HCT116 (cell line): Measurements from ENCODE around the gene PLB1. TPM values are rescaled to one million over a fixed set of nuclear protein-coding genes. Genes with fewer than 3 reads are reported as not detected.

Source experiments
- ATAC-seq: fragments of 200-7000 bp; cut with Tn5 transposase; 2 replicates; pipeline ENCODE4 v1.9.1; 2020; ENCODE audit warnings: mild to moderate bottlenecking, moderate library complexity
- BruUV-seq: library from RNA; stranded (reverse); fragments of 400-500 nt; replicated peaks from 2 replicates; lab custom pipeline; 2021; lab: Mats Ljungman, UMichigan
- CTCF ChIA-PET: fragments of 300-600 bp; sonication (Branson Sonifier 250); formaldehyde crosslinking; loops from one replicate; lab custom pipeline; 2021; ENCODE audit warnings: antibody characterized with exemption; lab: Charles Lee
- POLR2A ChIA-PET: fragments of 300-600, 350-600 bp; sonication (Branson Sonifier 250); formaldehyde crosslinking; loops from one replicate; lab custom pipeline; 2021; ENCODE audit warnings: antibody characterized with exemption; lab: Charles Lee
- RAD21 ChIA-PET, 2 experiments: fragments of 300-600 bp; sonication (Branson Sonifier 250); formaldehyde crosslinking; loops; one replicate each; lab custom pipeline; 2023; ENCODE audit warnings: low total read pairs in 2 of 2; ENCODE audit not compliant: uncharacterized antibody in 2 of 2, unreplicated experiment in 2 of 2, low non-redundant PET in 1 of 2; lab: Charles Lee
- DNase-seq: peaks from one replicate; pipeline ENCODE4 v3.0.0-alpha.2; 2010; ENCODE audit warnings: low read depth, low spot score
- H2AFZ ChIP-seq: fragments of 200-600 bp; shearing (Covaris generic), sonication (generic); 2 replicates; pipeline ENCODE4 v1.6.1; 2017; ENCODE audit warnings: low read depth, mixed run types, mixed read lengths, antibody characterized with exemption, low read length; ENCODE audit not compliant: poor library complexity, severe bottlenecking
- H3K27ac ChIP-seq: 2 replicates; pipeline ENCODE4 v1.5.1; 2012; ENCODE audit warnings: low read depth, low read length
- H3K27me3 ChIP-seq: fragments of 200-600 bp; sonication (generic); 2 replicates; pipeline ENCODE4 v1.6.1; 2016; ENCODE audit warnings: mixed run types, low read length, mixed read lengths; ENCODE audit not compliant: insufficient read depth
- H3K36me3 ChIP-seq, 2 experiments: fragments of 200-500 bp in 1 of 2; fragments of 200-600 bp in 1 of 2; sonication (Bioruptor generic) in 1 of 2; sonication (generic) in 1 of 2; 2 replicates each; pipeline versions ENCODE4 v1.5.1 to v1.6.1; 2014 to 2016; ENCODE audit warnings: low read length in 2 of 2, inconsistent platforms in 1 of 2, mixed read lengths in 1 of 2, mixed run types in 1 of 2; ENCODE audit not compliant: insufficient read depth in 2 of 2, control insufficient read depth in 1 of 2
- H3K4me1 ChIP-seq, 2 experiments: fragments of 200-600 bp in 1 of 2; sonication (generic) in 1 of 2; 2 replicates each; pipeline versions ENCODE4 v1.5.1 to v1.6.1; 2012 to 2017; ENCODE audit warnings: low read length in 2 of 2, inconsistent platforms in 1 of 2, mild to moderate bottlenecking in 1 of 2, mixed read lengths in 1 of 2, mixed run types in 1 of 2, moderate library complexity in 1 of 2; ENCODE audit not compliant: insufficient read depth in 2 of 2, control insufficient read depth in 1 of 2
- H3K4me2 ChIP-seq: fragments of 200-600 bp; sonication (generic); 2 replicates; pipeline ENCODE4 v1.6.1; 2017; ENCODE audit warnings: mixed run types, low read length, mixed read lengths
- H3K4me3 ChIP-seq, 2 experiments: fragments of 200-600 bp in 1 of 2; sonication (generic) in 1 of 2; replicated peaks in 1 of 2; 2 replicates each; pipeline ENCODE4 v1.5.1; 2011 to 2016; ENCODE audit warnings: low read length in 2 of 2, control low read depth in 1 of 2, low read depth in 1 of 2, mild to moderate bottlenecking in 1 of 2, mixed read lengths in 1 of 2, mixed run types in 1 of 2
- H3K79me2 ChIP-seq: fragments of 200-600 bp; sonication (generic); 2 replicates; pipeline ENCODE4 v1.6.1; 2017; ENCODE audit warnings: mild to moderate bottlenecking, mixed run types, low read length, moderate library complexity, mixed read lengths; ENCODE audit not compliant: insufficient read depth
- H3K9ac ChIP-seq: fragments of 200-600 bp; sonication (generic); 2 replicates; pipeline ENCODE4 v1.6.1; 2016; ENCODE audit warnings: low read length, mixed read lengths
- H3K9me2 ChIP-seq: fragments of 200-600 bp; sonication (generic), shearing (Covaris generic); 2 replicates; pipeline ENCODE4 v1.6.1; 2017; ENCODE audit warnings: mixed run types, mild to moderate bottlenecking, moderate library complexity; ENCODE audit not compliant: insufficient read depth
- H3K9me3 ChIP-seq, 2 experiments: fragments of 200-500 bp in 1 of 2; fragments of 200-600 bp in 1 of 2; sonication (Bioruptor generic) in 1 of 2; sonication (generic) in 1 of 2; 2 replicates each; pipeline ENCODE4 v1.6.1; 2014 to 2017; ENCODE audit warnings: low read length in 2 of 2, mixed read lengths in 2 of 2, inconsistent platforms in 1 of 2, low read depth in 1 of 2, mild to moderate bottlenecking in 1 of 2, mixed run types in 1 of 2, moderate library complexity in 1 of 2; ENCODE audit not compliant: control insufficient read depth in 1 of 2, insufficient read depth in 1 of 2
- H4K20me1 ChIP-seq: fragments of 200-600 bp; sonication (generic), shearing (Covaris generic); 2 replicates; pipeline ENCODE4 v1.6.1; 2017; ENCODE audit warnings: mixed run types, mild to moderate bottlenecking, moderate library complexity; ENCODE audit not compliant: insufficient read depth
- ATF3 ChIP-seq: IDR thresholded peaks from 2 replicates; pipeline ENCODE4 v1.6.1; 2012
- CBX3 ChIP-seq: IDR thresholded peaks from 2 replicates; pipeline ENCODE4 v1.6.1; 2012; ENCODE audit warnings: low read depth
- CEBPB ChIP-seq: IDR thresholded peaks from 2 replicates; pipeline ENCODE4 v1.6.1; 2012; ENCODE audit warnings: low read depth
- EGR1 ChIP-seq: IDR thresholded peaks from 2 replicates; pipeline ENCODE4 v1.6.1; 2012; ENCODE audit warnings: low read depth
- ELF1 ChIP-seq: IDR thresholded peaks from 2 replicates; pipeline ENCODE4 v1.6.1; 2012; ENCODE audit warnings: low read depth, borderline replicate concordance
- EZH2 ChIP-seq: fragments of 200-600 bp; sonication (generic); IDR thresholded peaks from 2 replicates; pipeline ENCODE4 v1.6.1; 2017; ENCODE audit warnings: antibody characterized with exemption, mixed run types
- EZH2phosphoT487 ChIP-seq: fragments of 200-600 bp; IDR thresholded peaks from 2 replicates; pipeline ENCODE4 v1.6.1; 2018; ENCODE audit warnings: antibody characterized with exemption, borderline replicate concordance
- FOSL1 ChIP-seq: IDR thresholded peaks from 2 replicates; pipeline ENCODE4 v1.6.1; 2012; ENCODE audit warnings: low read depth
- RAD21 ChIP-seq: IDR thresholded peaks from 2 replicates; pipeline ENCODE4 v1.6.1; 2012; ENCODE audit warnings: low read depth, mild to moderate bottlenecking
- SIN3A ChIP-seq: IDR thresholded peaks from 2 replicates; pipeline ENCODE4 v1.6.1; 2012; ENCODE audit warnings: low read depth
- SP1 ChIP-seq: IDR thresholded peaks from 2 replicates; pipeline ENCODE4 v1.6.1; 2012; ENCODE audit warnings: low read depth
- SRF ChIP-seq: IDR thresholded peaks from 2 replicates; pipeline ENCODE4 v1.6.1; 2012; ENCODE audit warnings: low read depth
- TCF7L2 ChIP-seq: IDR thresholded peaks from 2 replicates; pipeline ENCODE4 v1.7.0; 2011; ENCODE audit warnings: borderline replicate concordance, inconsistent platforms; ENCODE audit not compliant: insufficient read depth, insufficient read length; ENCODE audit errors: extremely low read depth
- YY1 ChIP-seq: IDR thresholded peaks from 2 replicates; pipeline ENCODE4 v1.6.1; 2011; ENCODE audit warnings: low read length, low read depth, moderate library complexity, mild to moderate bottlenecking; ENCODE audit not compliant: insufficient replicate concordance; ENCODE audit errors: extremely low read depth
- ZFX ChIP-seq: fragments of 450-650 bp; IDR thresholded peaks from 2 replicates; pipeline ENCODE4 v1.6.1; 2017
- ZNF274 ChIP-seq: fragments of 200-500 bp; sonication (Bioruptor generic); IDR thresholded peaks from 2 replicates; pipeline ENCODE4 v1.6.1; 2014; ENCODE audit warnings: mild to moderate bottlenecking, low read depth, low read length, inconsistent platforms
- intact Hi-C: fragments of 100-400 bp; cut with micrococcal nuclease; formaldehyde crosslinking; loops from 2 replicates; pipeline ENCODE4 v1.10.0; 2022
- total RNA-seq: library from RNA; stranded (reverse); gene quantifications from one replicate; pipeline ENCODE4 v1.2.1, GENCODE V29; 2021; ENCODE audit not compliant: unreplicated experiment
- TF ChIP-seq, protein P1 (sequence below): IDR thresholded peaks from 2 replicates; pipeline ENCODE4 v1.6.1; 2012; ENCODE audit warnings: low read depth
- TF ChIP-seq, protein P2 (sequence below): IDR thresholded peaks from 2 replicates; pipeline ENCODE4 v1.6.1; 2012
- TF ChIP-seq, protein P3 (sequence below): IDR thresholded peaks from 2 replicates; pipeline ENCODE4 v1.6.1; 2011; ENCODE audit warnings: mild to moderate bottlenecking, low read length, moderate library complexity; ENCODE audit not compliant: insufficient replicate concordance; ENCODE audit errors: extremely low read depth

PLB1 gene
- total RNA-seq, 1 experiment from 2014 or later = 0.49 TPM

DNA sequence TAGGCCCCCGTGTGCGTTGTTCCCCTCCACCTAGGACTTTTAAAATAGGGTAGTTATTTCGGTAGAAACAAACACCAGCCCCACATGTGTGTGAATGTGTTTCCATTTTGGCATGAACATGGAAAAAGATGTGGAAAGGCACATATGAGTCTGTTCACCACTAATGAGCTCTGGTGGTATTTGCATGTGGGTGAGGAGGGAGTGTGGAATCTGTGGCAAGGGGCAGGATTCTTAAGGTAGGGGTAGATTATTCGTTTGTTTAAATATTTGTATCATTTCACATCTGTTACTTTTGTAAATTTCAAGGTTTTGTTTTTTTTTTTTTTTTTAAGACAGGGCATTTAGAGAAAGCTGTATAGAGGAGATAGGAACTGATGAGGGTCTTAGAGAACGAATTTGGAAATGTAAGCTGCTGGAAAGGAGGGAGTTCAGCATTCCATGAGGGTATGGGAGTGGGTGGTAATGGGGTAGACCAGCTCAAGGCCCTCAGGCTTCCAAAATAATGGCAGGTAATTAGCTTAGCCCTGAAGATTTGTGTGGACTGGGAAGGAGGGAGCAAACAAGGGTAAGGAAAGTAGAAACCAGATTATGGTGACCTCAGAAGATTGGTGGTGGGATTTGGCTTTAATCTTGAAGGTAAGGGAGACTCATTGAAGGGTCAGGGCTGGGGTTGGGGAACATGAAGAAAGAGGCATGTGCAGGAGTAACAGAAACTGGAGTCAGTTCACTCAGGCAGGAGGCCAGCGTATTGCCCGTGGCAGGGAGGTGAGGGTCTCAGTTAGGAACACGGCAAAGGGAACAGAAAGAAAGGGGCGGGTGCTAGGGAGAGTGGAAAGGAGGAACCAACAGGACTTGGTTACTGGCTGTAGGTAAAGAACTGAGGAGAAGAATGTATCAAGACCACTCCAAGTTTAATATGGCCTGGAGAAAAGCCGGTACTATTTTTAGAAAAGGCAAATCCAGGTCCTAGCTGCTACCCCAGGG is 123.6 kb downstream of the PLB1 start:
- H3K36me3 ChIP-seq = no peaks in the 10 kb centered on the region
- TF ChIP-seq RAD21 (no peak), ZNF274 (no peak), FOSL1 (no peak), SIN3A (no peak), ZFX (no peak), EZH2 (no peak), EZH2phosphoT487 (no peak), EGR1 (no peak), SRF (no peak), ELF1 (no peak), CEBPB (no peak), SP1 (no peak), CBX3 (no peak), TCF7L2 (no peak), ATF3 (no peak), YY1 (no peak)
- TF ChIP-seq, protein P1, sequence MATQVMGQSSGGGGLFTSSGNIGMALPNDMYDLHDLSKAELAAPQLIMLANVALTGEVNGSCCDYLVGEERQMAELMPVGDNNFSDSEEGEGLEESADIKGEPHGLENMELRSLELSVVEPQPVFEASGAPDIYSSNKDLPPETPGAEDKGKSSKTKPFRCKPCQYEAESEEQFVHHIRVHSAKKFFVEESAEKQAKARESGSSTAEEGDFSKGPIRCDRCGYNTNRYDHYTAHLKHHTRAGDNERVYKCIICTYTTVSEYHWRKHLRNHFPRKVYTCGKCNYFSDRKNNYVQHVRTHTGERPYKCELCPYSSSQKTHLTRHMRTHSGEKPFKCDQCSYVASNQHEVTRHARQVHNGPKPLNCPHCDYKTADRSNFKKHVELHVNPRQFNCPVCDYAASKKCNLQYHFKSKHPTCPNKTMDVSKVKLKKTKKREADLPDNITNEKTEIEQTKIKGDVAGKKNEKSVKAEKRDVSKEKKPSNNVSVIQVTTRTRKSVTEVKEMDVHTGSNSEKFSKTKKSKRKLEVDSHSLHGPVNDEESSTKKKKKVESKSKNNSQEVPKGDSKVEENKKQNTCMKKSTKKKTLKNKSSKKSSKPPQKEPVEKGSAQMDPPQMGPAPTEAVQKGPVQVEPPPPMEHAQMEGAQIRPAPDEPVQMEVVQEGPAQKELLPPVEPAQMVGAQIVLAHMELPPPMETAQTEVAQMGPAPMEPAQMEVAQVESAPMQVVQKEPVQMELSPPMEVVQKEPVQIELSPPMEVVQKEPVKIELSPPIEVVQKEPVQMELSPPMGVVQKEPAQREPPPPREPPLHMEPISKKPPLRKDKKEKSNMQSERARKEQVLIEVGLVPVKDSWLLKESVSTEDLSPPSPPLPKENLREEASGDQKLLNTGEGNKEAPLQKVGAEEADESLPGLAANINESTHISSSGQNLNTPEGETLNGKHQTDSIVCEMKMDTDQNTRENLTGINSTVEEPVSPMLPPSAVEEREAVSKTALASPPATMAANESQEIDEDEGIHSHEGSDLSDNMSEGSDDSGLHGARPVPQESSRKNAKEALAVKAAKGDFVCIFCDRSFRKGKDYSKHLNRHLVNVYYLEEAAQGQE = no peak
- TF ChIP-seq, protein P2, sequence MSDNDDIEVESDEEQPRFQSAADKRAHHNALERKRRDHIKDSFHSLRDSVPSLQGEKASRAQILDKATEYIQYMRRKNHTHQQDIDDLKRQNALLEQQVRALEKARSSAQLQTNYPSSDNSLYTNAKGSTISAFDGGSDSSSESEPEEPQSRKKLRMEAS = no peak
- TF ChIP-seq, protein P3, sequence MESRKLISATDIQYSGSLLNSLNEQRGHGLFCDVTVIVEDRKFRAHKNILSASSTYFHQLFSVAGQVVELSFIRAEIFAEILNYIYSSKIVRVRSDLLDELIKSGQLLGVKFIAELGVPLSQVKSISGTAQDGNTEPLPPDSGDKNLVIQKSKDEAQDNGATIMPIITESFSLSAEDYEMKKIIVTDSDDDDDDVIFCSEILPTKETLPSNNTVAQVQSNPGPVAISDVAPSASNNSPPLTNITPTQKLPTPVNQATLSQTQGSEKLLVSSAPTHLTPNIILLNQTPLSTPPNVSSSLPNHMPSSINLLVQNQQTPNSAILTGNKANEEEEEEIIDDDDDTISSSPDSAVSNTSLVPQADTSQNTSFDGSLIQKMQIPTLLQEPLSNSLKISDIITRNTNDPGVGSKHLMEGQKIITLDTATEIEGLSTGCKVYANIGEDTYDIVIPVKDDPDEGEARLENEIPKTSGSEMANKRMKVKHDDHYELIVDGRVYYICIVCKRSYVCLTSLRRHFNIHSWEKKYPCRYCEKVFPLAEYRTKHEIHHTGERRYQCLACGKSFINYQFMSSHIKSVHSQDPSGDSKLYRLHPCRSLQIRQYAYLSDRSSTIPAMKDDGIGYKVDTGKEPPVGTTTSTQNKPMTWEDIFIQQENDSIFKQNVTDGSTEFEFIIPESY = no peak
- H3K4me2 ChIP-seq = no peak overlapping the region
- H3K9me3 ChIP-seq = no peaks in the 10 kb centered on the region
- H3K9ac ChIP-seq = no peak overlapping the region
- H4K20me1 ChIP-seq = no peaks in the 10 kb centered on the region
- no peaks in the 10 kb centered on the region for H3K79me2 ChIP-seq
- POLR2A ChIA-PET = interaction anchor here (0.7 kb wide), 1 partner anchor 94 kb away, joined by 3 read pairs; no protein-coding TSS in a partner anchor
- peaks cover 7 to 25% of the 10 kb centered on the region in 2 experiments; a peak in 3 of 4 replicates for H3K4me1 ChIP-seq
- no peak overlapping the region for H2AFZ ChIP-seq
- DNase-seq (no peak), ATAC-seq (no peak)
- BruUV-seq = no TSS peak
- no peaks in the 10 kb centered on the region for H3K27me3 ChIP-seq
- H3K4me3 ChIP-seq = no peak overlapping the region
- H3K27ac ChIP-seq = no peak overlapping the region
- CTCF ChIA-PET = interaction anchor here (2.6 kb wide), 1 partner anchor 25 kb away, joined by 12 read pairs; no protein-coding TSS in a partner anchor
- no peaks in the 10 kb centered on the region for H3K9me2 ChIP-seq
- RAD21 ChIA-PET = no interaction called here
- intact Hi-C loops = no loop called here
